GM23338 (cell line): ENCODE results near the gene IER5L.

Experiments used
- CREB1 ChIP-seq: fragments of 250-450 bp; sonication (Bioruptor Pico); IDR thresholded peaks from 2 replicates; pipeline ENCODE4 v1.5.0; 2020; ENCODE audit warnings: low read depth, mild to moderate bottlenecking, moderate library complexity
- CTCF ChIP-seq, 2 experiments: fragments of 200-600 bp in 1 of 2; sonication (generic) in 1 of 2; conservative IDR thresholded peaks; 2 replicates each; pipeline versions ENCODE4 v1.5.1 to v1.6.1; 2016 to 2017; ENCODE audit warnings: antibody characterized with exemption in 2 of 2, low read depth in 2 of 2, mild to moderate bottlenecking in 2 of 2, moderate library complexity in 1 of 2
- ETS1 ChIP-seq: IDR thresholded peaks from 2 replicates; pipeline ENCODE4 v1.6.1; 2016; ENCODE audit warnings: antibody characterized with exemption
- EZH2 ChIP-seq: fragments of 200-600 bp; sonication (generic); IDR thresholded peaks from one replicate; pipeline ENCODE4 v1.8.0; 2017; ENCODE audit warnings: antibody characterized with exemption, mild to moderate bottlenecking, low read depth; ENCODE audit not compliant: unreplicated experiment
- EZH2phosphoT487 ChIP-seq: fragments of 200-600 bp; sonication (generic); IDR thresholded peaks from one replicate; pipeline ENCODE4 v1.8.1; 2018; ENCODE audit warnings: antibody characterized with exemption; ENCODE audit not compliant: unreplicated experiment
- JUNB ChIP-seq: IDR thresholded peaks from one replicate; pipeline ENCODE4 v1.6.1; 2016; ENCODE audit warnings: antibody characterized with exemption; ENCODE audit not compliant: unreplicated experiment
- NANOG ChIP-seq: IDR thresholded peaks from 2 replicates; pipeline ENCODE4 v1.6.1; 2016; ENCODE audit warnings: antibody characterized with exemption, borderline replicate concordance
- POLR2AphosphoS5 ChIP-seq: IDR thresholded peaks from 2 replicates; pipeline ENCODE4 v1.6.1; 2016; ENCODE audit warnings: antibody characterized with exemption, low read depth
- STAT1 ChIP-seq: IDR thresholded peaks from one replicate; pipeline ENCODE4 v1.6.1; 2016; ENCODE audit warnings: antibody characterized with exemption; ENCODE audit not compliant: unreplicated experiment
- ZNF114 ChIP-seq: fragments of 250-450 bp; sonication (Bioruptor Pico); IDR thresholded peaks from 2 replicates; pipeline ENCODE4 v1.5.0; 2020; ENCODE audit warnings: mild to moderate bottlenecking, moderate library complexity
- ZNF331 ChIP-seq: fragments of 250-450 bp; sonication (Bioruptor Pico); IDR thresholded peaks from 2 replicates; pipeline ENCODE4 v1.5.0; 2020; ENCODE audit warnings: low read depth, mild to moderate bottlenecking, moderate library complexity
- TF ChIP-seq, protein P1 (sequence below): IDR thresholded peaks from one replicate; pipeline ENCODE4 v1.6.1; 2018; ENCODE audit warnings: antibody characterized with exemption; ENCODE audit not compliant: unreplicated experiment

DNA sequence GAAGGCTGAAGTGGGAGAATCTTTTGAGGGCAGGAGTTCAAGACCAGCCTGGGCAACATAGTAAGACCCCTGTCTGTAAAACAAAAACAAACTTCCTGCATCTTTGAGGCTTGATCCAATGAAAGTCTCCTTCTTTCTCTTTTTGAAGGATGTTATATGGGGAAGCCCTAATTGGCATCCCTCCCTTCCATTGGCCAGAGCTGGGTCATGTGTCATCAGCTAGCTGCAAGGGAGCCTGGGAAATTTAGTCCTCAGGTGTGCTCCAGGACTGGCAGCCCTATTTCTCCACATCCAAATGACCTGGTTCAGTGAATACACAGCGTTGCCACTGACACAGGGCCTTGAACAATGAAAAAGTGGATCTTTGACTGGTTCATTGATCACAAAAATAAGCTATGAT is 9.0 kb upstream of the IER5L start:
- TF ChIP-seq CTCF (conservative IDR thresholded peaks at IDR 0.05; ENCODE audit: low read depth in 2 of 2) (no peak), EZH2phosphoT487 (no peak), EZH2 (no peak), POLR2AphosphoS5 (no peak), JUNB (no peak), ZNF331 (CRISPR knock-in tag) (no peak), ETS1 (no peak), STAT1 (no peak), CREB1 (CRISPR knock-in tag) (no peak), ZNF114 (CRISPR knock-in tag) (no peak), NANOG (no peak)
- TF ChIP-seq, protein P1, sequence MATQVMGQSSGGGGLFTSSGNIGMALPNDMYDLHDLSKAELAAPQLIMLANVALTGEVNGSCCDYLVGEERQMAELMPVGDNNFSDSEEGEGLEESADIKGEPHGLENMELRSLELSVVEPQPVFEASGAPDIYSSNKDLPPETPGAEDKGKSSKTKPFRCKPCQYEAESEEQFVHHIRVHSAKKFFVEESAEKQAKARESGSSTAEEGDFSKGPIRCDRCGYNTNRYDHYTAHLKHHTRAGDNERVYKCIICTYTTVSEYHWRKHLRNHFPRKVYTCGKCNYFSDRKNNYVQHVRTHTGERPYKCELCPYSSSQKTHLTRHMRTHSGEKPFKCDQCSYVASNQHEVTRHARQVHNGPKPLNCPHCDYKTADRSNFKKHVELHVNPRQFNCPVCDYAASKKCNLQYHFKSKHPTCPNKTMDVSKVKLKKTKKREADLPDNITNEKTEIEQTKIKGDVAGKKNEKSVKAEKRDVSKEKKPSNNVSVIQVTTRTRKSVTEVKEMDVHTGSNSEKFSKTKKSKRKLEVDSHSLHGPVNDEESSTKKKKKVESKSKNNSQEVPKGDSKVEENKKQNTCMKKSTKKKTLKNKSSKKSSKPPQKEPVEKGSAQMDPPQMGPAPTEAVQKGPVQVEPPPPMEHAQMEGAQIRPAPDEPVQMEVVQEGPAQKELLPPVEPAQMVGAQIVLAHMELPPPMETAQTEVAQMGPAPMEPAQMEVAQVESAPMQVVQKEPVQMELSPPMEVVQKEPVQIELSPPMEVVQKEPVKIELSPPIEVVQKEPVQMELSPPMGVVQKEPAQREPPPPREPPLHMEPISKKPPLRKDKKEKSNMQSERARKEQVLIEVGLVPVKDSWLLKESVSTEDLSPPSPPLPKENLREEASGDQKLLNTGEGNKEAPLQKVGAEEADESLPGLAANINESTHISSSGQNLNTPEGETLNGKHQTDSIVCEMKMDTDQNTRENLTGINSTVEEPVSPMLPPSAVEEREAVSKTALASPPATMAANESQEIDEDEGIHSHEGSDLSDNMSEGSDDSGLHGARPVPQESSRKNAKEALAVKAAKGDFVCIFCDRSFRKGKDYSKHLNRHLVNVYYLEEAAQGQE, result no peak
